Measurements from ENCODE around the gene POLR2H. TPM values are rescaled to one million over a fixed set of nuclear protein-coding genes. Genes with fewer than 3 reads are reported as not detected.

Gene POLR2H
- polyA plus RNA-seq, 1 donor from 2014 or later = 40.8 TPM

GRCh38 chr3:184395320-184395660 is 33.8 kb downstream of the POLR2H start:
- no peaks in the 10 kb centered on the region for H3K36me3 Mint-ChIP-seq
- no peak overlapping the region for H3K4me3 Mint-ChIP-seq
- no peaks in the 10 kb centered on the region for H3K9me3 Mint-ChIP-seq
- no peaks in the 10 kb centered on the region for H3K4me1 Mint-ChIP-seq
- H3K27ac Mint-ChIP-seq = no peak overlapping the region
- H3K27me3 Mint-ChIP-seq = peaks cover 10% of the 10 kb centered on the region

- H3K9me3 Mint-ChIP-seq = no peaks in the 10 kb centered on the region
- H3K4me1 Mint-ChIP-seq = no peaks in the 10 kb centered on the region
- H3K27ac Mint-ChIP-seq = no peak overlapping the region
- H3K4me3 Mint-ChIP-seq = no peak overlapping the region
- H3K36me3 Mint-ChIP-seq = no peaks in the 10 kb centered on the region
- H3K27me3 Mint-ChIP-seq = peaks cover 12% of the 10 kb centered on the region
Observed at GRCh38 chr3:184399410-184399809, 37.9 kb downstream of the POLR2H start.

GRCh38 chr3:184405075-184406030 is 43.8 kb downstream of the POLR2H start:
- Mint-ChIP-seq H3K9me3 (no peaks in the 10 kb centered on the region), H3K4me3 (no peak overlapping the region), H3K36me3 (no peaks in the 10 kb centered on the region), H3K4me1 (peaks cover 0 to 3% (median 0%) of the 10 kb centered on the region in 3 donors), H3K27me3 (peaks cover 11% of the 10 kb centered on the region), H3K27ac (no peak overlapping the region)

GRCh38 chr3:184409331-184409926 is 47.9 kb downstream of the POLR2H start:
- Mint-ChIP-seq H3K4me3 (no peak overlapping the region), H3K4me1 (peaks cover 0 to 3% (median 0%) of the 10 kb centered on the region in 3 donors), H3K36me3 (no peaks in the 10 kb centered on the region), H3K27ac (no peak overlapping the region), H3K27me3 (peaks cover 8% of the 10 kb centered on the region), H3K9me3 (no peaks in the 10 kb centered on the region)

- H3K27ac Mint-ChIP-seq = no peak overlapping the region
- no peak overlapping the region for H3K4me3 Mint-ChIP-seq
Observed at GRCh38 chr3:184409946-184410500, 48.5 kb downstream of the POLR2H start.

GRCh38 chr3:184414418-184415202 is 53.1 kb downstream of the POLR2H start:
- peaks cover 8% of the 10 kb centered on the region for H3K27me3 Mint-ChIP-seq
- H3K9me3 Mint-ChIP-seq = no peaks in the 10 kb centered on the region
- no peaks in the 10 kb centered on the region for H3K4me1 Mint-ChIP-seq
- no peak overlapping the region for H3K27ac Mint-ChIP-seq
- no peaks in the 10 kb centered on the region for H3K36me3 Mint-ChIP-seq
- H3K4me3 Mint-ChIP-seq = no peak overlapping the region

More at GRCh38 chr3:184409946-184410500, 48.5 kb downstream of the POLR2H start:
- Mint-ChIP-seq H3K36me3 (no peaks in the 10 kb centered on the region), H3K27me3 (peaks cover 8% of the 10 kb centered on the region), H3K4me1 (peaks cover 0 to 2% (median 0%) of the 10 kb centered on the region in 3 donors), H3K9me3 (no peaks in the 10 kb centered on the region)

GRCh38 chr3:184415203-184415490 is 53.6 kb downstream of the POLR2H start:
- Mint-ChIP-seq H3K9me3 (no peaks in the 10 kb centered on the region), H3K27me3 (peaks cover 6% of the 10 kb centered on the region), H3K36me3 (no peaks in the 10 kb centered on the region), H3K27ac (no peak overlapping the region), H3K4me1 (no peaks in the 10 kb centered on the region), H3K4me3 (no peak overlapping the region)

GRCh38 chr3:184417619-184418327 is 56.3 kb downstream of the POLR2H start:
- Mint-ChIP-seq H3K27me3 (peaks cover 2% of the 10 kb centered on the region), H3K4me3 (no peak overlapping the region), H3K36me3 (peaks cover under 1% of the 10 kb centered on the region), H3K27ac (no peak overlapping the region), H3K4me1 (no peaks in the 10 kb centered on the region), H3K9me3 (no peaks in the 10 kb centered on the region)

Other genes with a start within 250 kb of the POLR2H start
- 44.5 TPM for gene EIF2B5, start 226.4 kb upstream of the POLR2H start, polyA plus RNA-seq
- gene DVL3, start 206.3 kb upstream of the POLR2H start, polyA plus RNA-seq = 6.4 TPM
- gene AP2M1, start 186.9 kb upstream of the POLR2H start, polyA plus RNA-seq = 249 TPM
- gene ABCF3, start 175.5 kb upstream of the POLR2H start, polyA plus RNA-seq = 49.1 TPM
- 0.20 TPM for gene VWA5B2, start 132.1 kb upstream of the POLR2H start, polyA plus RNA-seq
- 72.3 TPM for gene ALG3, start 112.7 kb upstream of the POLR2H start, polyA plus RNA-seq
- 3.2 TPM for gene EEF1AKMT4, start 112.0 kb upstream of the POLR2H start, polyA plus RNA-seq
- not detected for gene CAMK2N2, start 100.2 kb upstream of the POLR2H start, polyA plus RNA-seq
- gene ECE2, start 85.7 kb upstream of the POLR2H start, polyA plus RNA-seq = not detected
- gene PSMD2, start 62.5 kb upstream of the POLR2H start, polyA plus RNA-seq = 143 TPM
- gene EIF4G1, start 47.1 kb upstream of the POLR2H start, polyA plus RNA-seq = 28.0 TPM
- 2.6 TPM for gene FAM131A, start 24.1 kb upstream of the POLR2H start, polyA plus RNA-seq
- 0.53 TPM for gene CLCN2, start 105 bp upstream of the POLR2H start, polyA plus RNA-seq
- 0.14 TPM for gene THPO, start 16.5 kb downstream of the POLR2H start, polyA plus RNA-seq
- gene CHRD, start 18.3 kb downstream of the POLR2H start, polyA plus RNA-seq = not detected
- not detected for gene EPHB3, start 200.1 kb downstream of the POLR2H start, polyA plus RNA-seq